HG03196 (cell line): ENCODE measurements around the gene PLA2G15.

Source experiments
- ATAC-seq: cut with Tn5 transposase; IDR thresholded peaks from one replicate; pipeline ENCODE4 v1.9.1; 2021; ENCODE audit not compliant: unreplicated experiment

The PLA2G15 gene

DNA sequence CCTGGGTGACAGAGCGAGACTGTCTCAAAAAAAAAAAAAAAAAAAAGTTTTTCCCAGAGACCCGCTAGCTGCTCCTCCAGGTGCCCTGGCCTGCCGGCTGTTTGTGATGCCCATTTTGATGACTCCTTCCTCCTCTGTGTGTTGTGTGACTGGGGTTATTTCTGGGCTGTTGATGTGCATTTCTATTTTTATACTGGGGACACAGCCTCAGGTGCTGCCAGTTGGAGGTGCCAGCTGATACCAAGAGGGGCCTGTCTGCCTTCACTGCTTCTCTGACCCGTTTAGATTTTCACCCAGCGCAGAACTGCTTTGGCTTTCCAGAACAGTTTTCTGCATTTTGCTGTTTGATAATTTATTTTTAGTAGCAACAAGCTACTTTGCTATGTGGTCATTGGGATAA lies 6.7 kb downstream of the PLA2G15 start:
- no peak for ATAC-seq

DNA sequence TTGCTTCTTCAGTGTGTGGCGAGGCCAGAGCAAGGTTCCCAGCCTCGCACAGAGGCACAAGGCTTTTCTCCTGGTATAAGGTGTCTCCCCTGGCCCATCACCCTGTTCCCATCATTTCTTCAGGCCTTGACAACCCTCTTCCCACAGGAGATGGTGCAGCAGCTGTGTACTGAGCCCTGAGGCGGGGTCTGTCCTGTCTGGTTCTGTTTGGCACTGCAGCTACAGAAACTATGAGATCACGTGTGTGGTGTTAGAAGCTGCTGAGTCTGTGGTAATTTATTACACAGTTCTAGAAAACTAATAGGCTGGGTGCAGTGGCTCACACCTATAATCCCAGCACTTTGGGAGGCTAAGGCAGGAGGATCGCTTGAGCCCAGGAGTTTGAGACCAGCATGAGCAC lies 7.2 kb downstream of the PLA2G15 start:
- no peak for ATAC-seq

- no peak for ATAC-seq
Measured at GRCh38 chr16:68253721-68254120, 8.5 kb downstream of the PLA2G15 start.

- ATAC-seq = no peak
Measured at GRCh38 chr16:68255712-68256111, 10.5 kb downstream of the PLA2G15 start.

- ATAC-seq = no peak
Measured at GRCh38 chr16:68257251-68257905, 12.2 kb downstream of the PLA2G15 start.

DNA sequence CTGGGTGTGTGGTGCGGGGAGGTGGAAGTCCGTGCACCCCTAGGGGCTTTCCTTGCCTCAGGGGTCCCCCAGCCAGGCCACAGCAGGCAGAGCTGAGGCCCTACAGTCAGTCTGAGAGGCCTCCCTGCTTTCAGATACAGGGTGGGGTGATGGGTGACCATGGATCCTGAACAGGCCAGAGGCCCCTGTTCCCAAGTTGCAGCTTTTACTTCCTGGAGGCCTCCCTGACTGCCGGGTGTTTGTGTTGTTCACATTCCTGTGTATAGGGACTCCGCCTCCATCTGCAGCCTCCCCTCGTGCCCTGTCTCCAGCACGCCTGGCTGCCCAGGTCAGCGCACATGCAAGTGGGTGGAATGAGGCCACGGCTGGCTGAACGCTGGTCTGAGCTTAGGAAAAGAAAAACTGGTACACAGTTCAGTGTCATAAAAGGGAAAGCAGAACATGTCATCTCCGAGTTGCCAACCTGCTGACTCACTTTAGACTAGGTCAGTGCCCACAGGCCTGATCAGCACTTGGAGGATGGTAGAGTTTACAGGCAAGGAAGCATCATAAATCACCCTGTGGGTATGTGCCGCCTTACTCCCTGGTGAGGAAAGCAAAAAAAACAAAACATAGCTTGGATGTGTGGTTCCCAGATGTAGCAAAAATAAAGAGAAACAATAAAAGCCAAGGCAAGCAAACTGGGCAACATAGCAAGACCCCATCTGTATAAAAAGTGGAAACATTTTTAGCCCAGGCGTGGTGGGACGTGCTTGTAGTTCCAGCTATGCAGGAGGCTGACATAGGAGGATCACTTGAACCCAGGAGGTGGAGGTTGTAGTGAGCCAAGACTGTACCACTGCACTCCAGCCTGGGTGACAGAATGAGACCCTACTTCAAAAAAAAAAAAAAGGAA lies 13.0 kb downstream of the PLA2G15 start:
- ATAC-seq = no peak

GRCh38 chr16:68259007-68259825 lies 14.0 kb downstream of the PLA2G15 start:
- no peak for ATAC-seq

GRCh38 chr16:68263559-68264127 lies 18.5 kb downstream of the PLA2G15 start:
- no peak for ATAC-seq

- ATAC-seq = peak; percentile 47
Measured at GRCh38 chr16:68264128-68265077, 19.2 kb downstream of the PLA2G15 start, which contains the start of gene SLC7A6. Gene SLC7A6, plus strand, starts transcription at chr16:68264526. Its CDS starts 10,201 bp downstream, at chr16:68274727.

- ATAC-seq = no peak
Measured at GRCh38 chr16:68265078-68265920, 20.1 kb downstream of the PLA2G15 start.

DNA sequence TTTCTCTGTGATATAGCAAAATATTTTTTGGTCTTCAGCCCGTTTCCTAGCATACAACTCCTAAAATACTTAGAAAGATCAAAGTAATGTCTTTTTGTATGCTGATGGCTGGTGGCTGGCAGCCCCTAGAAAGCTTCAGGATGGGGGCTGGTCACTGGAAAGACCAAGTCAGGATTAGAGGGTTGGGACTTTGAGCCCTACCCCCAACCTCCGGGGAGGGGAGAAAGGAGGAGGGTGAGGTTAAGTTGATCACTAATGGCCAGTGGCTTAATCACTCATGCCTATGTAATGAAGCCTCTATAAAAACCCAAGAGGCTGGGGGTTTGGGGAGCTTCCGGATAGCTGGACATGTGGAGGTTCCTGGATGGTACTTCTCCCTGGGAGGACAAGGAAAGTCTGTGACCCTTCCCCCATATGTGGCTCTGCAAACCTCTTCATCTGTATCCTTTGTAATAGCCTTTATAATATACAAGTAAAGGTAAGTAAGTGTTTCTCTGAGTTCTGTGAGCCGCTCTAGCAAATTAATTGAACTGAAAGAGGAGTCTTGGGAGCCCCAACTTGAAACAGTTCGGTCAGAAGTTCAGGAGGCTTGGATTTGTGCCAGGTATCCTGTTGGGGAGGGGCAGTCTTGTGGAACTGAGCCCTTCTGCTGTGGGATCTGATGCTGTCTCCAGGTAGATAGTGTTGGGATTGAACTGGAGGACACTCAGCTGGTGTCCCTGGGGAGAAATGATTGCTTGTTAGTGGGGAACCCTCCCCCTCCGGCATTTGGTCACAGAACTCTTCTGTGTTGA lies 22.6 kb downstream of the PLA2G15 start:
- no peak for ATAC-seq

GRCh38 chr16:68269793-68270192 lies 24.6 kb downstream of the PLA2G15 start:
- no peak for ATAC-seq

- no peak for ATAC-seq
Measured at GRCh38 chr16:68270353-68270752, 25.2 kb downstream of the PLA2G15 start.

DNA sequence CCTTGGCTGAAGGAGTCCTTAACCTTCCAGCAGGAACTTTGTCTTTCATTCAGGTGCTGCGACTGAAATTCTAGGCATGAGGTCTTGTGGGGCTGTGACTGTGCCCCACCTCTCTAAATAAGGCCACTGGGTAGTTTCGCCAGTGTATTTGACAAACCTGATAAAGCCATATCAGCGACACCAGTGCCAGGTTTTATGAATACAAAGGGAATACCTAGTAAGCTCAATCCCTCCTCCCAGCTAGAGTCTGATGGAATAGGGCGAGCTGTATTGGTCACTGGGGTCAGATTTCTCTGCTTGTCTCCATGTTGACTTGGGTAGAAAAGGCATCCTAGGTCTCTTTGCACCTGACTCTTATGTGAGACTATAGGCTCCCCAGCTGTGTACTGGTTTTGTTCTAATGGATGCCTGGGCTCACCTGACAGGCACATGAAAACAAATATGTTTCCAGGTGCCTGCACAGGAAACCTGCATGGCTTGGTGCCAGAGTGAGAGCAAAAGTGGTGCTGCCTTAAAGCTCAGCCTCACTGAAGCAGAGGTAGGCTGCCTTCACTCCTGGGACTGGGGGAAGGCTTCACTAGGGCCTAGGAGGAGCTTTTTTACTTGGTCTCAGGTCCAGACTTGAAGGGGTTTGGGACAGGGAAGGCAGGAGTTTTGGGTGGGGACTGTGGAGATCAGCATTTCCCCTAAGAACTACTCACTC lies 27.5 kb downstream of the PLA2G15 start:
- ATAC-seq = no peak

GRCh38 chr16:68273459-68273858 lies 28.3 kb downstream of the PLA2G15 start:
- ATAC-seq = no peak

DNA sequence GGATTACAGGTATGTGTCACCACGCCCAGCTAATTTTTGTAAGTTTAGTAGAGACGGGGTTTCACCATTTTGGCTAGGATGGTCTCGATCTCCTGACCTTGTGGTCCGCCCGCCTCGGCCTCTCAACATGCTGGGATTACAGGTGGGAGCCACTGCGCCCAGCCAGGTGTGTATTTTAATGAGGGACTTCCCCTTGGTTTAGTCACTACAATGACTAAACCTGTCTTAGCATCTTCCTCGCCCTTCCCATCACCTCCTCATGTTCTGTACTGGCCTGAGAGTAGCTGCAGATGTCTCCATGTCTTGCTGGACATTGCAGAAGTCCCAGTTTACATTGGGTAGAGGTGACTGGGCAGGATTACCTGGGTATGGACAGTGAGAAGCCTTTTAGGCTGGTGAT lies 28.7 kb downstream of the PLA2G15 start:
- no peak for ATAC-seq

- no peak for ATAC-seq
Measured at GRCh38 chr16:68274441-68274840, 29.3 kb downstream of the PLA2G15 start.
